ENCODE measurements around the gene AKR1A1.
A peak's percentile ranks its signal among the peaks of the same experiment; 100 is the strongest.
"Not testable (repeated sequence)": the region's sequence is repeated elsewhere in the genome, so short reads cannot be mapped to it uniquely, and the experiment has no call there.

Gene AKR1A1

DNA sequence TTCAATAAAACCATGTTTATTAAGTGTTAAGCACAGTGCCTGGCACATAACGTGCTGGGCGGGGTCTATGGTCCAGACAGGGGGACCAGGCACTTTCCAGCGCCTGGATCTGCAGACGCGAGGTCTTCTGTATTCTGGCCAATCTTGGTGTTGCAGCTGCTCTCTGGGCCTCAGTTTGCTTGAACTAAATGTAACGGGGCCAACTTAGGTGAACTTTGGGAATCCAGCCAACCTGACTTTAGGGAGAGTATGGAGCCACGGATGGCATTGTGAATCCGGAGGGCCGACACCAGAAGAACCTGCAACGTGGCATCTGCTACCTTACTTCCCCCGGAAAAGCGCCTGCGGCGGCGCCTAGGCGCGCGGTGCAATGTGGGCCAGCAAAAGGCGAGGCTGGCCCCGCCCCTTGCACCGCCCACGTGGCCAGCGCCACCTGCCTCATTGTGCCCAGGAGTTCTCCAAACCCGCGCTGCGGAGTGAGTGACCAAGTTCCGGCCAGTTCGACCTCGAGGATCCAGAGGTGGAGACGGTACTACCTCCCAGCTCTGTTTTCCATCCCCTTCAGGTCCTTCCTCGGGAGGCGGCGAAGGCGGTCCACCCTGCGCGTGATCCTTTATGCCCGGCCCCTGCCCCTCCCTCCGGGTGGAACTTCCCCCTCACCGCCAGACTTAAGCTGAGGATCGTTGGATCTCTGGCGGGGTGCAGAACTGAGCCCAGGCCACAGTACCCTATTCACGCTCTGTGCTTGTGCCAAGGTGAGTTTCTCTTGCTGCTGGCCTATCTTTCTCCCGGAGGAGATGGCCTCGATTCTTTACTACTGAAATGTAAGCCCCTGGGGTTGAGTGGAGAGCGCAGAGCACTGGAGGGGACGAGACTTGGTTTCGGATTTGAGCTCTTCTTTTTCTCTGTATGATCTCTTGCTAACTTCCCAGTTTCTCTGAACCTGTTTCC lies at the start of gene AKR1A1:
Gene AKR1A1 (plus strand): TSS at position 426 of the 951 bp plus-strand sequence. CDS start 10,969 bp downstream, outside the sequence.
- no peak for FAIRE-seq
- peak; percentile 81 for DNase-seq (ENCODE audit: insufficient read length, low spot score)

DNA sequence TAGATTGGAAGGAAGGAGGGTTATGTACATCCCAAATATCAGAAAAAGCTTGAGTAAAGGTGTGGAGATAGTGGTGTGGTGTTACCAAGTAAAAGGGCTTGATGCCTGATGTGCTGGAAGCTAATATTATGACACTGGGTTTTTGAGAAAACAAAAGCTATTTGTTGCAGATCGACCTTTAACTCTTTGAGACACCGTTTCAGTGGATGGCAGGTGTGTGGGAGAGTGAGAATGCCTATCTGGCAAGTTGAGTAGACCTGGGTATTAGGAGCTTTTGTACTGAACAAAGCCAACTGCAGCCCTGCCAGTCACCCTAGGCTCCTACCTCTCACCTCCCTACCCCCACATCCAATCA lies 49.1 kb upstream of the AKR1A1 start:
- FAIRE-seq (no peak), DNase-seq (ENCODE audit: insufficient read length, low spot score) (no peak)

DNA sequence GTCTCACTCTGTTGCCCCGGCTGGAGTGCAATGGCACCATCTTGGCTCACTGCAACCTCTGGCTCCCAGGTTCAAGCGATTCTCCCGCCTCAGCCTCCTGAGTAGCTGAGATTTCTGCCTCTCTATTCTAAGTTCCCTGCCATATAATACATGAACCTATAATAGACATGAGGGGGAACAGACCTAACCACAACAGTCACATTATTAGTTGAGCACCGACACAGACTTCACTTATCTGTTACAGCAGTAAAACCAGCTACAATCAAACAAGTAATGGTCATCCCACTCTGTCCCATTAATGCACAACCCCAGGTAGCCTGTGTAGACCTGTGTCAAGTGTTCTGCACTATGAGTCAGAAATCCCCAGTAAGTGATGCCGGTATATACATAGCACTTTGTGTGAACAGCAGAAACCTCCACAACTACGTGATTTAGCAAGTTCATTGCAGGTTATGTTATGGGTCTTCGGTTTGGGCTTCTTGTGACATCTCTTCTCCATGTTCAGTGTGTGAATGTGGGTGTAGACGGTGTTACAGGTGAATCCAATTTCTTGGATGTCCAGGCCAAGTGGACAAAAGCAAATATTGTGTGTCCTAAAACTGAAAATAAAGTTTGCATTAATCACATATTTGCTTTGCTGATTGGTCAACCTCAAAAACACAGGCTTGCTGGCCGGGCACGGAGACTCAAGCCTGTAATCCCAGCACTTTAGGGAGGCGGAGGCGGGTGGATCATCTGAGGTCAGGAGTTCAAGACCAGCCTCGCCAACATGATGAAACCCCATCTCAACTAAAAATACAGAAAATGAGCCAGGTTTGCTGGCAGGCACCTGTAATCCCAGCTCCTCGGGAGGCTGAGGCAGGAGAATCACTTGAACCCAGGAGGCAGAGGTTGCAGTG lies 46.9 kb upstream of the AKR1A1 start:
- FAIRE-seq (no peak), DNase-seq (ENCODE audit: insufficient read length, low spot score) (no peak)

GRCh38 chr1:45507195-45507594 lies 43.4 kb upstream of the AKR1A1 start:
- FAIRE-seq, result no peak

DNA sequence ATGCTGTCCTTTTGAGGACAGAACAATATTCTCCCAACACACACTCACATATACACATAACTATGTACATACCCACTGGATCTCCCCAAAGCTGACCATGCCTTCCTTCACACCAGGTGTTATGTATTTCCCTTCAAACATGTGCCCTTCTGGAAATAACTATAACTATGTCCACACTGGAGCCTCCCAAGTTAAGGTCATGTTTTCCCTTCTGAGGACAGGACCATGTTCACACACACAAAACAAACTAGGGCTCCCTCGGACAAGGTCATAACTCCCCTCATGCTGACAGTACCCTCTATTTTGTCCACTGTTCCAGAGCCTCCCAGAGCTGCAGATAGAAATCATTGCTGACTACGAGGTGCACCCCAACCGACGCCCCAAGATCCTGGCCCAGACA lies 42.7 kb upstream of the AKR1A1 start:
- FAIRE-seq, result no peak
- DNase-seq (ENCODE audit: insufficient read length, low spot score), result no peak

More at GRCh38 chr1:45507195-45507594, 43.4 kb upstream of the AKR1A1 start:
- no peak for DNase-seq (ENCODE audit: insufficient read length, low spot score)

DNA sequence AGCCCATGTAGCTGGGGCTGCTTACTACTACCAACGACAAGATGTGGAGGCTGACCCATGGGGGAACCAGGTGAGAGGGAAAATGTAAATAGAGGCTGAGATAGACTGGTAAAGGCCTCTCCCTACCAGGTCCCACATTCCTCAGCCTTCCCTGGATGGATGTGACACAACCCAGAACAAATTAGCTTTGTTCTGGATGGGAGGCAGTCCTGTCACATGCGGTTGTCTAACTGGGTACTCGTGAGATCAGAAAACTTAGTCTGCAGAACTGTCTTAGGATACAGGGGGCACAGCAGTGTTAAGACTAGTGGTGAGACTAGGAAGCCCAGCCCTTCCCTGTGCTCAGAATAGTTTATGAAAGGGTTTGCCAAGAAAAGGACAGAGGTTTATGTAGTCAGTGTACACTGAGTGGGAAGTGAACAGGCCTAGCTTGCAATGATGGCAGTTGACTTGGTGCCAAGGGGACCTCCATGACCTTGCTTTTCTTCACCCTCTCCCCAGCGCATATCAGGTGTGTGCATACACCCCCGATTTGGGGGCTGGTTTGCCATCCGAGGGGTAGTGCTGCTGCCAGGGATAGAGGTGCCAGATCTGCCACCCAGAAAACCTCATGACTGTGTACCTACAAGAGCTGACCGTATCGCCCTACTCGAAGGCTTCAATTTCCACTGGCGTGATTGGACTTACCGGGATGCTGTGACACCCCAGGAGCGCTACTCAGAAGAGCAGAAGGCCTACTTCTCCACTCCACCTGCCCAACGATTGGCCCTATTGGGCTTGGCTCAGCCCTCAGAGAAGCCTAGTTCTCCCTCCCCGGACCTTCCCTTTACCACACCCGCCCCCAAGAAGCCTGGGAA lies 42.1 kb upstream of the AKR1A1 start:
- DNase-seq (ENCODE audit: insufficient read length, low spot score) (no peak), FAIRE-seq (no peak)

DNA sequence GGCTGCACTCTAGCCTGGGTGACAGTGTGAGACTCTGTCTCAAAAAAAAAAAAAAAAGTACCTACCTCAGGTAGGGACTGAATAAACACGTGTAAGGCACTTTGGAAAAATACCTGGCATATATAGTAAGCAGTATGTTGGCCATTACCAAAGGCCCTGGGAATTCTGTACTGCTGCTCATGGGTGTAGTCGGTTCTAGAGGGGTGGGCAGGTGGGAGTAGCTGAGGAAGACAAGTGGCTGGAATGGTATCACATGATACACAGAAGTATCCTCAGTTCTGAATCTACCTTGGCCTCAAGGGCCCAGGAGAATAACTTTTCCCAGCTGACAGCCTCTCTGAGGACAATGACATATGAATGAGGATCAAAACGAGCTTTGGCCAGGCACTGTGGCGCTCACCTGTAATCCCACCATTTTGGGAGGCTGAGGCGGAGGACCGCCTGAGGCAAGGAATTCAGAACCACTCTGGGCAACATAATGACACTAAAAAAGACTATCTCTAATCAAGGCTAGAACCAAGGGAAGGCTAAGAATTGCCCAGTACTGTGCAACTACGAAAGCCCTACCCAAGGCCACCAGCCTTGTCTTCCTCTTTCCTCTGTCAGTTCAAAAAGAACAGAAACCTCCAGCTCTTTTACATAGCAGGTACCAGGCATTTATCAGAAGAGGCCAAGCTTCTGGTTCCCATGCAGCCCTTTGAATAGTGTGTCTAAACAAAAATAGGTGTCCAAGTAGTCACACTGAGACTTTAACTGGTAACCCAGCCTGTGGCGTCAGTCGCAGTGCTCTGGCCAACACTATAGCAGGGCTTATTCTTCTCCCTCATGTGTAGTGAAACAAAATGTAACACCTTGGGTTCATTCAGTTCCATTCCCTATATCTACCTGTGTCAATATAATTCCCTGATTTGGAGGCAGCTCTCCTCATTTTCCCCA lies 40.3 kb upstream of the AKR1A1 start:
- FAIRE-seq (no peak), DNase-seq (ENCODE audit: insufficient read length, low spot score) (no peak)

DNA sequence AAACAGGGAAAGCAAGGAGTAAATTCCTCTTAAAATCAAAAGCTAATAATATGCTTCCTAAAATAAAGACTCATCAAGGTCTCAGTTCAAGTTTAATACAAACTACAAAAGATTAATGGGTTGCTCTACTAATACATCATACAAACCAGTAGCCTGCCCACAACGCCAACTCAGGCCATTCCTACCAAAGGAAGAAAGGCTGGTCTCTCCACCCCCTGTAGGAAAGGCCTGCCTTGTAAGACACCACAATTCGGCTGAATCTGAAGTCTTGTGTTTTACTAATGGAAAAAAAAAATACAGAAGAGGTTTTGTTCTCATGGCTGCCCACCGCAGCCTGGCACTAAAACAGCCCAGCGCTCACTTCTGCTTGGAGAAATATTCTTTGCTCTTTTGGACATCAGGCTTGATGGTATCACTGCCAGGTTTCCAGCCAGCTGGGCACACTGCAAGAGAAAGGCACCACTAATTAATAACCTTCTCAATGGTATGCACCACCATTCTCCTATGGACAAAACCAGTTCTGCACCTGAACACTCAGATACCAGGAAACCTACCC lies 39.6 kb upstream of the AKR1A1 start:
- no peak for FAIRE-seq

DNA sequence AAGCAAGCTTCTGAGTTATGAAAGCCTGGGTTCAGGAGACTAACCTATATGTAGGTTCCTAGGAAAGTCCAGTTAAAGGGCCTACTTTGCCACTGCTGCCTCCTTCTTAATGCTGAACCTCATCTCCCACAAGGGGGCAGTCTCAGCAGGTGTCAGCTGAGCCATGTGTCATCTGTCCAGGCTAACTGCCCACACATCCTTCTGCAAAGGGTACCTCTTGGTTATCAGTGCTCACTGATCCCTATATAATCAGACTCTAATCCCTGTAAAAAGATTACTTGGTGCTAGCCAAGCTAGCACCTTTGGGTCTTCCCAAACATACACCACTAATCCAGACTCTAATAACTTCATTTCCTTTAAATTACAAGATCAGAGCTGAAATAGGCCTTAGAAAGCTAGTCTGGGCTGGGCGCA lies 38.0 kb upstream of the AKR1A1 start:
- FAIRE-seq, result peak; percentile 68
- peak; percentile 51 for DNase-seq (ENCODE audit: insufficient read length, low spot score)

More for the DNA sequence above, 39.6 kb upstream of the AKR1A1 start:
- DNase-seq (ENCODE audit: insufficient read length, low spot score), result no peak

DNA sequence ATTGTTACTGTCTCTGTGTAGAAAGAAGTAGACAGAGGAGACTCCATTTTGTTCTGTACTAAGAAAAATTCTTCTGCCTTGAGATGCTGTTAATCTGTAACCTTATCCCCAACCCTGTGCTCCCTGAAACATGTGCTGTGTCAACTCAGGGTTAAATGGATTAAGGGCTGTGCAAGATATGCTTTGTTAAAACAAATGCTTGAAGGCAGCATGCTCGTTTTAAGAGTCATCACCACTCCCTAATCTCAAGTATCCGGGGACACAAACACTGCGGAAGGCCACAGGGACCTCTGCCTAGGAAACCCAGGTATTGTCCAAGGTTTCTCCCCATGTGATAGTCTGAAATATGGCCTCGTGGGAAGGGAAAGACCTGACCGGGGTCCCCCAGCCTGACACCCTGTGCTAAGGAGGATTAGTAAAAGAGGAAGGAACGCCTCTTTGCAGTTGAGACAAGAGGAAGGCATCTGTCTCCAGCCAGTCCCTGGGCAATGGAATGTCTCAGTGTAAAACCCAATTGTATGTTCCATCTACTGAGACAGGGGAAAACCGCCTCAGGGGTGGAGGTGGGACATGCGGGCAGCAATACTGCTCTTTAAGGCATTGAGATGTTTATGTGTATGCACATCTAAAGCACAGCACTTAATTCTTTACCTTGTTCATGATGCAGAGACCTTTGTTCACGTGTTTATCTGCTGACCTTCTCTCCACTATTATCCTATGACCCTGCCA lies 36.9 kb upstream of the AKR1A1 start:
- DNase-seq (ENCODE audit: insufficient read length, low spot score); FAIRE-seq: not testable (repeated sequence)

DNA sequence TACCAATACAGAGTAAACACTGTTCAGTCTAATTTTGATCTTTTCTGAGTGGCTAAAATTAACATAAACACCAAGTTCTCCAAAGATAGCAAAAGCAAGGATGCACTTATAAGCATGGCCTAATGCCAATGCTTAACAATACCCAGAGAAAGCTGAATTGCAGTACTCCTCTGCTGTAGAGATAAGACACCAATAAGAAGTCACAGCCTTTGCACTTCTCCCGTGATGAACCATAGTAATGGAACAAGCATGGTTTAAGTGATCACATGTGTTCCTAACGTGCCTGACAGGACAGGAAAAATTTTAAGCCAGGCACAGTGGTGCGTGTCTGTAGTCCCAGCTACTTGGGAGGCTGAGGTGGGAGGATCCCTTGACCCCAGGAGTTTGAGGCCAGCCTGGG lies 34.6 kb upstream of the AKR1A1 start:
- FAIRE-seq (no peak), DNase-seq (ENCODE audit: insufficient read length, low spot score) (no peak)

GRCh38 chr1:45516465-45516864 lies 34.2 kb upstream of the AKR1A1 start:
- FAIRE-seq (no peak), DNase-seq (ENCODE audit: insufficient read length, low spot score) (no peak)

- DNase-seq (ENCODE audit: insufficient read length, low spot score); FAIRE-seq: not testable (repeated sequence)
Measured at GRCh38 chr1:45518366-45518765, 32.3 kb upstream of the AKR1A1 start.

DNA sequence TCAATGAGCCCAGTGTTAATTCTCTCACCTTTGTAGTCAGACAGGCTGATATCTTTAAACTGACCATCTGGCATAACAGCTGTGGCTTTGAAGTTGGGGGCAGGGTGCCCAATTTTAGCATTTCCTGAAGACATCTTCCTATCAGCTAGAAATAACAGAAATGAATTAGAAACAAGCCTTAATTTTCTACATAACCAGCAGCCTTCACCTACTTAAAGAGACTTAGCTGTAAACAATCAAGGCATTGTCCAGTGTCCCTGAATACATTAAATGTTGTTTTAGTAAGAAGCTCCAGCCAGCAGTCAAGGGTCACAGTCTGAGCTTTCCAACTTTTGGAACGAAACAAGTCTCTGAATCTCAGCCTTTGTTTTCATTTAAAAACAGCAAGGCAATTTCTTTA lies 31.7 kb upstream of the AKR1A1 start:
- no peak for FAIRE-seq
- DNase-seq (ENCODE audit: insufficient read length, low spot score), result no peak

DNA sequence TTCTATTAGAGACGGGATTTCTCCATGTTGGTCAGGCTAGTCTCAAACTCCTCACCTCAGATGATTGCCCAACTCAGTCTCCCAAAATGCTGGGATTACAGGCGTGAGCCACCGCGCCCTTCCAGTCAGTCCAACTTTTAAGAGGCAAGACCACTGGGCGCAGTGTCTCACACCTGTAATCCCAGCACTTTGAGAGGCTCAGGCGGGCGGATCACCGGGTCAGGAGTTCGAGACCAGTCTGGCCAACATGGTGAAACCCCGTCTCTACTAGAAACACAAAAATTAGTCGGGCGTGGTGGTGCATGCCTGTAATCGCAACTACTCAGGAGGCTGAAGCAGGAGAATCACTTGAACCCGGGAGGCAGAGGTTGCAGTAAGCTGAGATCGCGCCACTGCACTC lies 30.9 kb upstream of the AKR1A1 start:
- not testable (repeated sequence) for DNase-seq (ENCODE audit: insufficient read length, low spot score); FAIRE-seq

GRCh38 chr1:45521413-45522323 lies 29.0 kb upstream of the AKR1A1 start, which contains the start of gene PRDX1:
Gene PRDX1, minus strand, starts transcription at chr1:45521884. Its CDS starts 2,841 bp downstream, at chr1:45519043.
- FAIRE-seq (no peak), DNase-seq (ENCODE audit: insufficient read length, low spot score) (peak; percentile 87)
